ENCODE measurements around the gene LST1.

The LST1 gene

DNA sequence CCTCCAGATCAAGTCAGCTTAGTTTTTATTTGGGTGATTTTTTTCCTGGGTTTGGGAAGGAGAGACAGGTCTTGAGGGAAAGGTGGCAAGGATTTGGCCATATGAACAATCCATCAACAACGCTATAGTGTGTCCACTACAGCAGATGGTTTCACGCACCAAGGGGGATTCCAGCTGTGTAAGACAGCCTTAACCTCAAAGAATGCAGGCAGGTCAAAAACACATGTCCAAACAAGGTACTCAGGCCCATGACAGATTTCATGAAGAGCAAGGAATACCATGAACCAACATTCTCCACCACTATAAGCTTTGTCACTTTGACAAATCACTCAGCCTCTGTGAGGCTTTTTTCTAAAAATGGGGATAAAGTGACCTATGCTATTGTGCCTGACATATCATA, 30.9 kb downstream of the LST1 start:
- Mint-ChIP-seq H3K27me3 (no peaks in the 10 kb centered on the region), H3K4me1 (ENCODE audit: low read depth) (peaks cover 59% of the 10 kb centered on the region), H3K36me3 (ENCODE audit: low read depth) (peaks cover 27% of the 10 kb centered on the region), H3K27ac (peak overlapping the region; percentile 91), H3K4me3 (peak overlapping the region; percentile 90), H3K9me3 (no peaks in the 10 kb centered on the region)

DNA sequence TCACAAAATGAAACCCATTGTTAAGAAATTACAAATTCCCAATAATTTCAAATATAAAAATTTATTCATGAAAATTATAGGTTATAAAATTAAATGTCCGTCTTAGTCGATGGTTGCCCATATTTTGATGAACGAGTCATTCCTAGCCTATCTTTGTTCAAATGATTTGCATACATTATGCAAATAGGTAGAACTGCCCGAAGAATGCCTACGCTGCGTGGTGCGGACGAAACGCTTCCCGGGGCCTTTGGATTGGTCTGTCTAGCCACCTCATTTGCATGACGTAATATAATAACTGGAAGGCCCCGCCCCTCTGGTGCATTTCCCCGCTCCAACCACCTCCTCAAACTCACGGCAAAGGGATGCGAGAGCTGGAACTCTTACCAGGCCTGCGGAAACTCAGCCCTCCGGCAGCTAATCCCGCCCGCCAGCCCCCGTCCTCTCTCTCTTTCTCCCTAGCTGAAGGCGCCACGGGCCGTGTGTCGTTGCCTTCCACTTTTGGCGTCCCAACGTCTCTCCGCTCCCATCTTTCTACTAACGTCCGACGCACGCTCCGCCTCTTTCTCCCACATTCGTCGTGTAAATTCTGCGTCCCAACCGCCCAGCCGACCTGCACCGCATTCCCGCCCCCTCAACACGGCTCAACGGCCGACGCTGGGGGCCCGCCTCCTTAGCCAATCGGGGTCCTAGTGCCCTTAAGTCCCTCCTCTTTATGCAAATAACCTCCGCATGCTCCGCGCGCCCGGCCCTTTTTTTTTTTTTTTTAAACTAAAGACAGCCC, 33.9 kb downstream of the LST1 start:
- Mint-ChIP-seq H3K4me1 (ENCODE audit: low read depth) (peaks cover 58% of the 10 kb centered on the region), H3K9me3 (no peaks in the 10 kb centered on the region), H3K27me3 (no peaks in the 10 kb centered on the region), H3K36me3 (ENCODE audit: low read depth) (peaks cover 53% of the 10 kb centered on the region), H3K4me3 (peak overlapping the region; percentile 91), H3K27ac (peak overlapping the region; percentile 99)

DNA sequence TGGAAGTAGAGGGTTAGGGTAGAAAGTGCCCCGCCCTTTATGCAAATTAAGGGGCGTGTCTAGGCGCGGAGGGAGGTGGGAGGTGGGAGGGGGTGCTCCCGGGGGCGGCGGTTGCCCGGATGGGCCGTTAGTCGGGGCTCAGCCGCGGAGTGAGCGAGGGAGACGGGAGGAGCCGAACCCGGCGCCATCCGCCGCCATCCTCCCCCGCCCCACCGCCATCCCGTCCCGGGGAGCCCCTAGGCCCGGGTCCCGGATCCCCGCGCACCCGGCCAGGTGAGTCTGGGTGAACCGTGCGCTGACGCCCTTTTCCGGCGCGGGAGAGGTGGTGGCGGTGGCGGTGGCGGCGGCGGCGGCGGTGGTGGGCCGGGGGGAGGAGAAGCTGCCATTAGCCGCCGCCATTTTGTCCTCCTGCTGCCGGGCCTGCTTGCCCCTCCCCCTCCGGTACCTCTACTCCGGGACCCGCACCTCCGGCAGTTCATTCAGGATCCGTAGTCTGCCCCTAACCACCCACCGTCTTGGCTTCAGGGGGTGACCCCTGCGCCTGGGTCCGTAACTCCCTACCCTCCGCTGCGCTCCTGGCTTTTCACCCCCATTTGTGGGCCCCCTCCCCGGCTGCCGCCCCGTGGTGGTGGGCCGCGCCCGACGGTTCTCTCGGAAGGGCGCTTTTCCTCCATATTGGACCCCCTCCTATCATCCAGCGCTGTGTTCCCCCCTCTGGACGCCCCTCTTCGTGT, 34.7 kb downstream of the LST1 start, which contains the start of gene PRRC2A:
TSS of gene PRRC2A (plus strand) at position 130 of the 734 bp plus-strand sequence. CDS start 2,075 bp downstream, outside the sequence.
- peak within 1 kb of the TSS; percentile 91 for H3K4me3 Mint-ChIP-seq
- H3K27ac Mint-ChIP-seq, result peak within 1 kb of the TSS; percentile 99
- H3K4me1 Mint-ChIP-seq (ENCODE audit: low read depth), result peaks cover 51% of the 10 kb centered on the region
- H3K27me3 Mint-ChIP-seq, result no peaks in the 10 kb centered on the region
- peaks cover 61% of the 10 kb centered on the region for H3K36me3 Mint-ChIP-seq (ENCODE audit: low read depth)
- H3K9me3 Mint-ChIP-seq, result no peaks in the 10 kb centered on the region

DNA sequence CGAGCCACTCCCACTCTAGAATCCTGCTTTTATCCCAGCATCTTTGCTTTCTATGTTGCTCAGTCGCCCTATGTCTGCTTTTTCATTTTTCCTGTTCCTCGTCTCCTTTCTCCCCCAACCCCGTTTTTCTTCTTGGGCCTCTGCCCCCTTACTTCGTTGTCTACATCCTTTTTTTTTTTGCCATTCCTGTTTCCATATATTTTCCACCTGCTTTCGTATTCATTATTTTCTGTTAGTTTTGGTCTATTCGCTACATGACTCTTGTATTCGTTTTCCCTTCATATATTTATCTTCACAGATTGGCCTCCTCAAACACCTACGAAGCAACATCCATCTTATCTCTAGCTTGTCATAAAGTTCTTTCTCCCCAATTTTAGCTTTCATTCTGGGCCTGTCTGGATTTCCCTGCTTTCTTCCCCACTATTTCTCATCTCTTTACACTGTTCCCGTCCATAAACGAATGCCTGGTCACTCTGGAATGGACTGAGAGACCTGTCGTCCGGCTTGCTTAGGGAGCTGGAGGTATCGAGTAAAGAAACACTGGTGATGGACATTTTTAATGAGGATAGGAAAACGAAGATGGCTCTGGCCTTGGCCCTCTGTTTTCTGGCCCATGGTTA, 35.4 kb downstream of the LST1 start:
- no peaks in the 10 kb centered on the region for H3K27me3 Mint-ChIP-seq
- peaks cover 44% of the 10 kb centered on the region for H3K4me1 Mint-ChIP-seq (ENCODE audit: low read depth)
- H3K9me3 Mint-ChIP-seq, result no peaks in the 10 kb centered on the region
- peak overlapping the region; percentile 94 for H3K27ac Mint-ChIP-seq
- peak overlapping the region; percentile 91 for H3K4me3 Mint-ChIP-seq
- peaks cover 67% of the 10 kb centered on the region for H3K36me3 Mint-ChIP-seq (ENCODE audit: low read depth)

GRCh38 chr6:31621991-31622390, 35.9 kb downstream of the LST1 start:
- H3K27ac Mint-ChIP-seq, result peak overlapping the region; percentile 94
- H3K9me3 Mint-ChIP-seq, result no peaks in the 10 kb centered on the region
- H3K36me3 Mint-ChIP-seq (ENCODE audit: low read depth), result peaks cover 68% of the 10 kb centered on the region
- H3K27me3 Mint-ChIP-seq, result no peaks in the 10 kb centered on the region
- peak overlapping the region; percentile 91 for H3K4me3 Mint-ChIP-seq
- peaks cover 38% of the 10 kb centered on the region for H3K4me1 Mint-ChIP-seq (ENCODE audit: low read depth)

DNA sequence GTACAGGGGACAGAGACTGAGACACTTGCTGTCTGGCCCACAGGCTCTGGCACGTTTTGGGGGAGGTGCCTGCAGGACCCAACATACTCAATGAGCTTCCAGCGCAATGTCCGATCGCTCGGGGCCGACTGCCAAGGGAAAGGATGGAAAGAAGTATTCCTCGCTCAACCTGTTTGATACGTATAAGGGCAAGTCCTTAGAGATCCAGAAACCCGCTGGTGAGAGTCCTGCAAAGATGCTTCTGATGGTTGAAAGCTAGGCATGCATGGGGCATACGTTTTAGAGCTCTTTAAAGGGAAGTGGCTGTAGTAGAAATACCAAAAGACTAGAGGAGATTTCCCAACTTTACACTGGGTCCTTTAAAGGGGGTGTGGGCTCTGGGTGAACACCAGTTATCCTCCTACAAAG, 36.6 kb downstream of the LST1 start:
- Mint-ChIP-seq H3K9me3 (no peaks in the 10 kb centered on the region), H3K27ac (peak overlapping the region; percentile 94), H3K4me3 (peak overlapping the region; percentile 91), H3K4me1 (ENCODE audit: low read depth) (peaks cover 34% of the 10 kb centered on the region), H3K27me3 (no peaks in the 10 kb centered on the region), H3K36me3 (ENCODE audit: low read depth) (peaks cover 74% of the 10 kb centered on the region)

DNA sequence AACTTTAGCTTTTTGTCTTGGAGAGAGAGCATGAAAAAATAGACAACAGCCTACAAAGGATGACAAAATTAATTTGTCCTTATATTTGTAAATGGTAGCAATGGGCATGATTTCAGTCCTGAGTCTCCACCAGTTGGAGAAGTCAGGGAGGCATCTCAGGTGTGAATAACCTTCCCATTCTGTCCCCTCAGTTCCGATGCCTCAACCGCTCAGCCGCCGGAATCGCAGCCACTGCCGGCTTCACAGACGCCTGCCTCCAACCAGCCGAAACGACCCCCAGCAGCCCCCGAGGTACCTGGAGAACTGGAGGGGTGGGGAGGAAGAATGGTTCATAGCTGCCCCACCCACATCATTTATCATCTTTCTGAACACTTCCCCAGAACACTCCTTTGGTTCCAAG, 38.0 kb downstream of the LST1 start:
- Mint-ChIP-seq H3K4me1 (ENCODE audit: low read depth) (peaks cover 23% of the 10 kb centered on the region), H3K4me3 (no peak overlapping the region), H3K27me3 (no peaks in the 10 kb centered on the region), H3K27ac (peak overlapping the region; percentile 52), H3K9me3 (no peaks in the 10 kb centered on the region), H3K36me3 (ENCODE audit: low read depth) (peaks cover 81% of the 10 kb centered on the region)

DNA sequence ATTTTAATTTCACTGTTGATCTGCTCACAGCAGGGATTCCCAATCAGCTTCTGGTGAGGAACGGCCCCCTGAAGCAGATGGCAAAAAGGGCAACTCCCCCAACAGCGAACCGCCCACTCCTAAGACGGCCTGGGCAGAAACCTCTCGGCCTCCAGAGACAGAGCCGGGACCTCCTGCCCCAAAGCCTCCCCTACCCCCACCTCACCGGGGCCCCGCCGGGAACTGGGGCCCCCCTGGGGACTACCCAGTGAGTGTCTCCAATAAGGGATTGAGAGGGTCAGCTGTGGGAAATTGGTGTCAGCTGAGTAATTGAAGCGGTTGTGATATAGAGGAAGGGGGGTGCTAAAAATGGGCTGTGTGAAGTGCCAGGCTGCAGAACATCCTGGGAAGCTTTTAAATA, 40.9 kb downstream of the LST1 start:
- no peaks in the 10 kb centered on the region for H3K9me3 Mint-ChIP-seq
- H3K27ac Mint-ChIP-seq, result peak overlapping the region; percentile 19
- no peaks in the 10 kb centered on the region for H3K27me3 Mint-ChIP-seq
- no peak overlapping the region for H3K4me3 Mint-ChIP-seq
- peaks cover 12% of the 10 kb centered on the region for H3K4me1 Mint-ChIP-seq (ENCODE audit: low read depth)
- peaks cover 92% of the 10 kb centered on the region for H3K36me3 Mint-ChIP-seq (ENCODE audit: low read depth)

DNA sequence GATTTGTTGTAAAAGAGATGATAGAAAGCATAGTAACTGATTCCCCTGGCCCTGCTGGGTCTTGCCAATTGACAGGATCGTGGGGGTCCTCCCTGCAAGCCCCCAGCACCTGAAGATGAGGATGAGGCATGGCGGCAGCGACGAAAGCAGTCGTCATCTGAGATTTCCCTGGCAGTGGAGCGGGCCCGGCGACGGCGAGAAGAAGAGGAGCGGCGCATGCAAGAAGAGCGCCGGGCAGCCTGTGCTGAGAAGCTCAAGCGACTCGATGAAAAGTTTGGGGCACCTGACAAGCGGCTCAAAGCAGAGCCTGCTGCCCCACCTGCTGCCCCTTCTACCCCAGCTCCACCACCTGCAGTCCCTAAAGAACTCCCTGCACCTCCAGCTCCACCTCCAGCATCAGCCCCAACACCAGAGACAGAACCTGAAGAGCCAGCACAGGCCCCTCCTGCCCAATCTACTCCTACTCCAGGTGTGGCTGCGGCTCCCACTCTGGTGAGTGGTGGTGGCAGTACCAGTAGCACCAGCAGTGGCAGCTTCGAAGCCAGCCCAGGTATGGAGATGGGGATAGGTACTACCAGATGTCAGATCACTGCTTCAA, 41.7 kb downstream of the LST1 start:
- no peaks in the 10 kb centered on the region for H3K9me3 Mint-ChIP-seq
- no peaks in the 10 kb centered on the region for H3K27me3 Mint-ChIP-seq
- H3K4me3 Mint-ChIP-seq, result no peak overlapping the region
- H3K4me1 Mint-ChIP-seq (ENCODE audit: low read depth), result peaks cover 3% of the 10 kb centered on the region
- peaks cover 92% of the 10 kb centered on the region for H3K36me3 Mint-ChIP-seq (ENCODE audit: low read depth)
- H3K27ac Mint-ChIP-seq, result no peak overlapping the region

DNA sequence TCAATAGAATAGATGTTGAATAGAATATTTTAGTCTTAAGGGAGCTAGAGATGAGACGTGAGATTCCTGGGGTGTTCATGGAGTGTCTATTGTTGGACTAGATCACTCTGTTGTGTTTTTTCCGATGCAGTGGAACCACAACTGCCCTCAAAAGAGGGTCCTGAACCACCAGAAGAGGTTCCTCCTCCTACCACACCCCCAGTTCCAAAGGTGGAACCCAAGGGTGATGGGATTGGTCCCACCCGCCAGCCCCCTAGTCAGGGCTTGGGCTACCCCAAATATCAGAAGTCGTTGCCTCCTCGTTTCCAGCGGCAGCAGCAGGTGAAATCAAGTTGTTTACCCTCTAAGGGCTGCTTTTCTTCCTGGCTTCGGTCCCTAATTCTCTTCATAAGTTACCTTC, 42.9 kb downstream of the LST1 start:
- Mint-ChIP-seq H3K9me3 (no peaks in the 10 kb centered on the region), H3K27ac (no peak overlapping the region), H3K36me3 (ENCODE audit: low read depth) (peaks cover 94% of the 10 kb centered on the region)

DNA sequence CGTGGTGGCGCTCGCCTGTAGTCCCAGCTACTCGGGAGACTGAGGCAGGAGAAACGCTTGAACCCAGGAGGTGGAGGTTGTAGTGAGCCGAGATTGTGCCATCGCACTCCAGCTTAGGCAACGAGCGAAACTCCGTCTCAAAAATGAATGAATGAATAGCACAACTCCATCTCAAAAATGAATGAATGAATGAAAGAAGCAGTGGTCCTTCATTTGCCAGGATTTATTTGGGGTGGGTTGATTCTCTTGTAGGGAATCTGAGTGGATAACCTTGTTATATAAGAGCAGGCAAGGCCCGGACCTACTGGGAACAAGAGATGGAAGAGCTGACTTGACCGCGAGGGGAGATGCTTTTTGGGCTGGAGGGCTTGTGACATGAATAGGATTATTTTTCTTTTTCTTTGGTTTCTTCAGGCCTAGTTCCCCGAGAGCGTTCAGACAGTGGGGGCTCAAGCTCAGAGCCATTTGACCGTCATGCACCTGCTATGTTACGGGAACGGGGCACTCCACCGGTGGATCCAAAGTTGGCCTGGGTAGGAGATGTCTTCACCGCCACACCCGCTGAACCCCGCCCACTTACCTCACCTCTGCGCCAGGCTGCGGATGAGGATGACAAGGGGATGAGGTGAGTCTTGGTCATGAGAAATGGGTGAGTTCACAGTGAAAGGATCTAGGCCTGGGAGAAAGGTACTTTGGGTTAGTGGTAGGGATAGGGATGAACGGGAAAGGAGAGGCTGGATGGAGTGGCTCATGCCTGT, 44.3 kb downstream of the LST1 start:
- Mint-ChIP-seq H3K27ac (no peak overlapping the region), H3K4me1 (ENCODE audit: low read depth) (peaks cover 2% of the 10 kb centered on the region), H3K27me3 (no peaks in the 10 kb centered on the region), H3K36me3 (ENCODE audit: low read depth) (peaks cover 89% of the 10 kb centered on the region), H3K9me3 (no peaks in the 10 kb centered on the region), H3K4me3 (no peak overlapping the region)

More for the DNA sequence above, 42.9 kb downstream of the LST1 start:
- H3K4me3 Mint-ChIP-seq, result no peak overlapping the region
- peaks cover 2% of the 10 kb centered on the region for H3K4me1 Mint-ChIP-seq (ENCODE audit: low read depth)
- H3K27me3 Mint-ChIP-seq, result no peaks in the 10 kb centered on the region

DNA sequence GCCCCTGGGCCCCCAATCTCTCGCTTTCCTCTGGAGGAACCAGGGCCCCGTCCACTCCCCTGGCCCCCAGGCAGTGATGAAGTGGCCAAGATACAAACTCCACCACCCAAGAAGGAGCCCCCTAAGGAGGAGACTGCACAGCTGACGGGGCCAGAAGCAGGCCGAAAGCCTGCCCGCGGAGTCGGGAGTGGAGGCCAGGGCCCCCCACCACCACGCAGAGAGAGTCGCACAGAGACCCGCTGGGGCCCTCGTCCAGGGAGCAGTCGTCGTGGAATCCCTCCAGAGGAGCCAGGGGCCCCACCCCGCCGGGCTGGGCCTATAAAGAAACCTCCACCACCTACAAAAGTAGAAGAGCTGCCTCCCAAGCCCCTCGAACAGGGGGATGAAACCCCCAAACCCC, 45.1 kb downstream of the LST1 start:
- Mint-ChIP-seq H3K9me3 (no peaks in the 10 kb centered on the region), H3K27ac (no peak overlapping the region), H3K4me1 (ENCODE audit: low read depth) (peaks cover 2% of the 10 kb centered on the region), H3K36me3 (ENCODE audit: low read depth) (peaks cover 88% of the 10 kb centered on the region), H3K27me3 (no peaks in the 10 kb centered on the region), H3K4me3 (no peak overlapping the region)

- Mint-ChIP-seq H3K27ac (no peak overlapping the region), H3K36me3 (ENCODE audit: low read depth) (peaks cover 88% of the 10 kb centered on the region), H3K9me3 (no peaks in the 10 kb centered on the region), H3K4me1 (ENCODE audit: low read depth) (peaks cover 2% of the 10 kb centered on the region), H3K4me3 (no peak overlapping the region), H3K27me3 (no peaks in the 10 kb centered on the region)
Observed at GRCh38 chr6:31631681-31632278, 45.7 kb downstream of the LST1 start.

Data from stimulated activated naive CD8-positive, alpha-beta T cell treated with anti-CD3 and anti-CD28 coated beads, Interleukin-15, Interleukin-2, amounts not matched to agents 100 ng/mL and 50 ng/mL, for 24 hours (primary cell).